ENCODE measurements around the gene PROC. TPM values are rescaled to one million over a fixed set of nuclear protein-coding genes. Genes with fewer than 3 reads are reported as not detected.

The PROC gene
- total and polyA plus RNA-seq, 10 donors = 0.16 to 0.52 (median 0.21) TPM; not detected in 7

DNA sequence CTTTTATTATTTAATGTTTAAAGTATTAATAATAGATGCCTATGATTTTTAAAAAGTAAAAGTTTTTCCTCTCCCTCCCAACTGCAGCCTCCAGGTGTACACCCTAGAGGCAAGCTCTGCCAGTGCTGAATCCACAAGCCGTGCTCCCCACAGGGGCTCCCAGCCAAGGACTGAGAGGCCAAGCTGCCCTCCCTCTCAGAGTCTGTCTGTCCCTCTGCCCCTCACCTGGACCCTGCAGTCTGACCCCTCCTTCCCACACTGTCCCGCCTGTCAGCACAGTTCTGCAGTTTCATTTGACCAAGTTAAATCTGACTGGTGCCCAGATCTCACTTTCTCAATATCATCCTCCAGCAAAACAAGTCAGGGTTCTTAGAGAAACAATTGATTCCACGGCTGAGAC, 14.8 kb upstream of the PROC start:
- H3K36me3 ChIP-seq = no peaks in the 10 kb centered on the region
- intact Hi-C loops (cut with DNase I; ENCODE audit: low total_unique reads) = no loop called here
- H3K9me3 ChIP-seq = no peaks in the 10 kb centered on the region
- H3K27me3 ChIP-seq (replicated peaks in 1 of 7) = no peaks in the 10 kb centered on the region
- H3K4me1 ChIP-seq = peaks cover 0 to 33% (median 19%) of the 10 kb centered on the region in 6 donors
- H3K27ac ChIP-seq = no peak overlapping the region
- TF ChIP-seq POLR2AphosphoS5 (IDR thresholded peaks at IDR 0.05) = no peak
- TF ChIP-seq, protein P1, sequence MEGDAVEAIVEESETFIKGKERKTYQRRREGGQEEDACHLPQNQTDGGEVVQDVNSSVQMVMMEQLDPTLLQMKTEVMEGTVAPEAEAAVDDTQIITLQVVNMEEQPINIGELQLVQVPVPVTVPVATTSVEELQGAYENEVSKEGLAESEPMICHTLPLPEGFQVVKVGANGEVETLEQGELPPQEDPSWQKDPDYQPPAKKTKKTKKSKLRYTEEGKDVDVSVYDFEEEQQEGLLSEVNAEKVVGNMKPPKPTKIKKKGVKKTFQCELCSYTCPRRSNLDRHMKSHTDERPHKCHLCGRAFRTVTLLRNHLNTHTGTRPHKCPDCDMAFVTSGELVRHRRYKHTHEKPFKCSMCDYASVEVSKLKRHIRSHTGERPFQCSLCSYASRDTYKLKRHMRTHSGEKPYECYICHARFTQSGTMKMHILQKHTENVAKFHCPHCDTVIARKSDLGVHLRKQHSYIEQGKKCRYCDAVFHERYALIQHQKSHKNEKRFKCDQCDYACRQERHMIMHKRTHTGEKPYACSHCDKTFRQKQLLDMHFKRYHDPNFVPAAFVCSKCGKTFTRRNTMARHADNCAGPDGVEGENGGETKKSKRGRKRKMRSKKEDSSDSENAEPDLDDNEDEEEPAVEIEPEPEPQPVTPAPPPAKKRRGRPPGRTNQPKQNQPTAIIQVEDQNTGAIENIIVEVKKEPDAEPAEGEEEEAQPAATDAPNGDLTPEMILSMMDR (IDR thresholded peaks at IDR 0.05 in 8 of 11, conservative IDR thresholded peaks at IDR 0.05 in 3 of 11) = no peak
- no peak for TF ChIP-seq POLR2A (IDR thresholded peaks at IDR 0.05)
- DNase-seq = peak; percentile 59
- no peak overlapping the region for H3K4me3 ChIP-seq
- WGBS, 5 donors = 82 to 88% (median 87%) methylated on average over 3 of the region's 3 CpGs

DNA sequence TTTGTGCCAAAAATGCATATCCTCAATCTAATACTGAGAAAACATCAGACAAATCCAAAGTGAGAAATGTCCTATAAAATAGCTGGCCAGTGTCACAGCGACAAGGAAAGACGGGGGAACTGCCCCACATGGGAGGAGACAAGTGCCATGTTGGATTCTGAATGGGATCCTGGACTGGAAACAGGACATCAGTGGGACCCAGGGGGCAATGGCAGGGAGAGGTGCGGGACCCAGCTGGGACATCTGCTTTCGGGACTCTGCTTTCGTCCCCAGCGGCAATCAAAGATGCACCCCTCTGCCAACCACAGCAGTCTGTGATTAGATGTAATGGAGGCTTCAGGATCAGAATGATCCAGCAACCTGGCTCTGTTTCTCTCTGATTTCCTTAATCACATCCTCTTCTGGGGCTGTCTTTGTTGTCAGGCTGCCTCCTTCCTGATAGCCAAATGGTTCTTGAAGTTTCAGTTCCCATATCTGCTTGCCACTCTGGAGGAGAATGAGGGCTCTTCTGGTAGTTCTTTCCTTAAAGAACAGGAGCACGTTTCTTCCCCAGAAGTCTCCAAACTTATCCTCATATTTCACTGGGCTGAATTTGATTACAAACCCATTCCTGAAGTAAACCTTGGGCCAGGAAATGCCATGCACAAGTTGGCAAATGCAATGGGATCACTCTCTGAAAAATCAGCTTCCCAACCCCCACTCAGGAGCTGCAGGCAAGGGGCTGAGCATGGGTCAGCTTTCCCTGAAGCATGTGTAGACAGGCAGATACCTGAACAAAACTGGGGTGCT, 13.6 kb upstream of the PROC start:
- TF ChIP-seq POLR2AphosphoS5 (IDR thresholded peaks at IDR 0.05) (no peak), POLR2A (IDR thresholded peaks at IDR 0.05) (no peak)
- TF ChIP-seq, protein P1 (IDR thresholded peaks at IDR 0.05 in 8 of 11, conservative IDR thresholded peaks at IDR 0.05 in 3 of 11) = no peak
- Histone ChIP-seq H3K27me3 (replicated peaks in 1 of 7) (no peaks in the 10 kb centered on the region), H3K9me3 (no peaks in the 10 kb centered on the region), H3K4me3 (no peak overlapping the region), H3K36me3 (no peaks in the 10 kb centered on the region), H3K4me1 (peaks cover 0 to 38% (median 22%) of the 10 kb centered on the region in 6 donors), H3K27ac (peak overlapping the region in 2 of 8 donors; percentile 1 to 17)
- peak; percentile 44 for DNase-seq
- intact Hi-C loops (cut with DNase I; ENCODE audit: low total_unique reads) = no loop called here
- WGBS, 5 donors = 80 to 88% (median 86%) methylated on average over 7 of the region's 7 CpGs

DNA sequence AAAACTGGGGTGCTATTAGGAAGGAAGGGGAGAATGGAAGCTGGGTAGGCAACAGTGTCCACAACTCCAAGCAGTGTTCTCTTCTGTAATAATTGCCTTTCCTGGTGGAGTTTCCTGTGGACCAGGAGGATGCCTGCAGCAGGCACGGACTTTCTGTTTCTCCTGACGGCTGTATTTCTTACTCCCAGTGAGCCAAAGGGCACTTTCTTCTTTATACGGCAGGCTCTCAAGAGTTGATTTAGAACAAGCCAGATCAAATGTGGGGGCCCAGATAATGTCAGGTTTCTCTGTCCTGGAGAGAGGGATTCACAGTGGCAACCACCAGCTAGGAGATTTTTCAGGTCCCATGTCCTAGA, 13.0 kb upstream of the PROC start:
- TF ChIP-seq, protein P1 (IDR thresholded peaks at IDR 0.05 in 8 of 11, conservative IDR thresholded peaks at IDR 0.05 in 3 of 11) = no peak
- no peak for TF ChIP-seq POLR2AphosphoS5 (IDR thresholded peaks at IDR 0.05)
- no peak for TF ChIP-seq POLR2A (IDR thresholded peaks at IDR 0.05)
- no peak for DNase-seq
- intact Hi-C loops (cut with DNase I; ENCODE audit: low total_unique reads) = no loop called here
- Histone ChIP-seq H3K4me3 (no peak overlapping the region), H3K27me3 (replicated peaks in 1 of 7) (no peaks in the 10 kb centered on the region), H3K36me3 (no peaks in the 10 kb centered on the region), H3K4me1 (peaks cover under 1 to 44% (median 23%) of the 10 kb centered on the region in 6 donors), H3K9me3 (no peaks in the 10 kb centered on the region), H3K27ac (peak overlapping the region in 1 of 8 donors; percentile 17)
- 54 to 83% (median 71%) methylated on average over 3 of the region's 3 CpGs for WGBS, 5 donors

DNA sequence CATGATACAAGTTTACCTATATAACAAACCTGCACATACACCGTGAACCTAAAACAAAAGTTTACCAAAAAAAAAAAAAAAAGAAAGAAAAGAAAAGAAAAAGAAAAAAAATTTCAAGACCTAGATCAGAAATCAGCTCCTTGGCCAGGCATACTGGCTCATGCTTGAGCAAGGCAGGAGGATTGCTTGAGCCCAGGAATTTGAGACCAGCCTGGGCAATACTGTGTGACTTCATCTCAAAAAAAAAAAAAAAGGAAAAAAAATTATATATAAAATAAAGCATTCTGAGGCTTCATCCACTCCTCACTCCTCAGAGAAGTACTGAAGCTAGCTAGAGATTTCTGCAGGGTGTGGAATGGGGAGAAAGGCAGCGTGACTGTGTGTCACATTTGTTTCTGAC, 11.8 kb upstream of the PROC start:
- H3K9me3 ChIP-seq = no peaks in the 10 kb centered on the region
- WGBS, 5 donors = 92 to 98% (median 95%) methylated on average over 2 of the region's 2 CpGs
- TF ChIP-seq POLR2A (IDR thresholded peaks at IDR 0.05) (no peak), POLR2AphosphoS5 (IDR thresholded peaks at IDR 0.05) (no peak)
- TF ChIP-seq, protein P1 (IDR thresholded peaks at IDR 0.05 in 8 of 11, conservative IDR thresholded peaks at IDR 0.05 in 3 of 11) = no peak
- no peaks in the 10 kb centered on the region for H3K36me3 ChIP-seq
- no peak overlapping the region for H3K4me3 ChIP-seq
- no peaks in the 10 kb centered on the region for H3K27me3 ChIP-seq (replicated peaks in 1 of 7)
- DNase-seq = no peak
- intact Hi-C loops (cut with DNase I; ENCODE audit: low total_unique reads) = no loop called here
- peaks cover 10 to 56% (median 35%) of the 10 kb centered on the region in 6 donors for H3K4me1 ChIP-seq
- no peak overlapping the region for H3K27ac ChIP-seq

All from spleen (tissue), 11 donors.